OCI-LY3 (cell line): ENCODE results near the gene TTLL11.

Experiments used
- EZH2phosphoT487 ChIP-seq: fragments of 200-600 bp; shearing (Covaris generic); IDR thresholded peaks from 2 replicates; pipeline ENCODE4 v1.6.1; 2018; ENCODE audit warnings: antibody characterized with exemption, mixed run types, low read depth
- TF ChIP-seq, protein P1 (sequence below): fragments of 200-600, 300-600 bp; sonication (generic); IDR thresholded peaks from 2 replicates; pipeline ENCODE4 v1.5.1; 2014; ENCODE audit warnings: antibody characterized with exemption, low read length, low read depth

DNA sequence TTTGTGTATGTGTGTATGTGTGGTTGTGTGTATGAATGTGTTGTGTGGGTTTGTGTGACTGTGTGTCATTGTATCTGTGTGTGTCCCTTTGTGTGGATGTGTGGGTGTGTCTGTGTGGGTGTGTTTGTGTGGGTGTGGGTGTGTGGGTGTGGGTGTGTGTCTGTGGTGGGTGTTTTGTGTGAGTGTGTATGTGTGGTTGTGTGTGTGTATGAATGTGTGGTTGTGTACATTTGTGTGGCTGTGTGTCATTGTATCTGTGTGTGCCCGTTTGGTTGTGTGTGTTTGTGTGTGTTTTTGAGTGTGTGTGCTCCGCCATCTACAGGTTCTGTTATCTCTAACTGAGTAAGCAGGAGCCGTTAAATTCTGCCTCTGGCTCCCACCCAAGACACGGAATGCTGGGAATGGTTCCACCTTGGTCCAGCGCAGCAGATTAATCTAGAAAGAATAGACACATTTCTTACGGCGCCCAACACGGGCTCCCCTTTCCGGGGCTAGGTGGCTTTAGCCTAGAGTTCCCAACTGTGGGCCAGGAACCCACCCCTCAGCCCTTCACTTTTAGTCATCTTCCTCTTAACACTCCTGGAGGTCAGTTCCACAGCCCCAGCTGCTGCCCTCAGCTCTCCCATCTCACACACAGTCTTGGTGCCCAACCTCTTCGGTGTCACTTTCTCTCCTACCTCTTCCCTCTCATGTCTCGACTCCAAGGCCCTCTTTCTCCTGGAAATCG, 197.1 kb downstream of the TTLL11 start:
- TF ChIP-seq, protein P1, sequence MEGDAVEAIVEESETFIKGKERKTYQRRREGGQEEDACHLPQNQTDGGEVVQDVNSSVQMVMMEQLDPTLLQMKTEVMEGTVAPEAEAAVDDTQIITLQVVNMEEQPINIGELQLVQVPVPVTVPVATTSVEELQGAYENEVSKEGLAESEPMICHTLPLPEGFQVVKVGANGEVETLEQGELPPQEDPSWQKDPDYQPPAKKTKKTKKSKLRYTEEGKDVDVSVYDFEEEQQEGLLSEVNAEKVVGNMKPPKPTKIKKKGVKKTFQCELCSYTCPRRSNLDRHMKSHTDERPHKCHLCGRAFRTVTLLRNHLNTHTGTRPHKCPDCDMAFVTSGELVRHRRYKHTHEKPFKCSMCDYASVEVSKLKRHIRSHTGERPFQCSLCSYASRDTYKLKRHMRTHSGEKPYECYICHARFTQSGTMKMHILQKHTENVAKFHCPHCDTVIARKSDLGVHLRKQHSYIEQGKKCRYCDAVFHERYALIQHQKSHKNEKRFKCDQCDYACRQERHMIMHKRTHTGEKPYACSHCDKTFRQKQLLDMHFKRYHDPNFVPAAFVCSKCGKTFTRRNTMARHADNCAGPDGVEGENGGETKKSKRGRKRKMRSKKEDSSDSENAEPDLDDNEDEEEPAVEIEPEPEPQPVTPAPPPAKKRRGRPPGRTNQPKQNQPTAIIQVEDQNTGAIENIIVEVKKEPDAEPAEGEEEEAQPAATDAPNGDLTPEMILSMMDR, result no peak
- TF ChIP-seq EZH2phosphoT487, result no peak
